Keratinocyte (primary cell): Measurements from ENCODE around the gene RHOBTB3. TPM values are rescaled to one million over a fixed set of nuclear protein-coding genes. Genes with fewer than 3 reads are reported as not detected.
"Not testable (repeated sequence)": the region's sequence is repeated elsewhere in the genome, so short reads cannot be mapped to it uniquely, and the experiment has no call there.

Source experiments
- DNase-seq: peaks from one replicate; pipeline ENCODE4 v3.0.0-alpha.2; 2011; ENCODE audit warnings: low read depth, missing footprints, low spot score
- FAIRE-seq: peaks from 2 replicates; lab custom pipeline; 2011; peaks lifted over from hg19 to GRCh38; lab: Jason Lieb, UNC
- H2AFZ ChIP-seq: 2 replicates; pipeline ENCODE4 v1.6.0; 2012; ENCODE audit warnings: low read length, control low read depth, inconsistent platforms; ENCODE audit not compliant: control insufficient read depth
- H3K27ac ChIP-seq: 2 replicates; pipeline ENCODE4 v1.5.1; 2011; ENCODE audit warnings: low read length; ENCODE audit not compliant: control insufficient read depth, insufficient read depth
- H3K27me3 ChIP-seq: 3 replicates; pipeline ENCODE4 v1.6.0; 2011; ENCODE audit warnings: low read length; ENCODE audit not compliant: control insufficient read depth, insufficient read depth; ENCODE audit errors: extremely low read depth
- H3K36me3 ChIP-seq, 2 experiments: 2 replicates in 1 of 2; 3 replicates in 1 of 2; pipeline ENCODE4 v1.5.1; 2011; ENCODE audit warnings: low read length in 2 of 2, mild to moderate bottlenecking in 1 of 2; ENCODE audit not compliant: control insufficient read depth in 2 of 2, insufficient read depth in 2 of 2; ENCODE audit errors: extremely low read depth in 1 of 2
- H3K4me1 ChIP-seq: 3 replicates; pipeline ENCODE4 v1.5.1; 2011; ENCODE audit warnings: low read length; ENCODE audit not compliant: control insufficient read depth, insufficient read depth; ENCODE audit errors: extremely low read depth
- H3K4me2 ChIP-seq: 3 replicates; pipeline ENCODE4 v1.6.0; 2011; ENCODE audit warnings: low read depth, low read length; ENCODE audit not compliant: control insufficient read depth, insufficient read depth; ENCODE audit errors: extremely low read depth
- H3K4me3 ChIP-seq, 3 experiments: fragments of 200-600 bp in 1 of 3; sonication (generic) in 1 of 3; 2 replicates in 2 of 3; 3 replicates in 1 of 3; pipeline ENCODE4 v1.5.1; 2011 to 2016; ENCODE audit warnings: low read length in 3 of 3, mild to moderate bottlenecking in 3 of 3, control low read depth in 2 of 3, inconsistent platforms in 1 of 3, low read depth in 1 of 3, mixed read lengths in 1 of 3, mixed run types in 1 of 3, moderate library complexity in 1 of 3; ENCODE audit not compliant: control insufficient read depth in 2 of 3, insufficient read depth in 2 of 3; ENCODE audit errors: extremely low read depth in 1 of 3
- H3K79me2 ChIP-seq: 2 replicates; pipeline ENCODE4 v1.6.0; 2012; ENCODE audit warnings: low read length; ENCODE audit not compliant: control insufficient read depth, insufficient read depth
- H3K9ac ChIP-seq: 3 replicates; pipeline ENCODE4 v1.6.0; 2011; ENCODE audit warnings: low read length; ENCODE audit not compliant: control insufficient read depth, insufficient read depth; ENCODE audit errors: extremely low read depth
- H3K9me1 ChIP-seq: 3 replicates; pipeline ENCODE4 v1.6.0; 2011; ENCODE audit warnings: low read length; ENCODE audit not compliant: control insufficient read depth, insufficient read depth; ENCODE audit errors: extremely low read depth
- H3K9me3 ChIP-seq: 2 replicates; pipeline ENCODE4 v1.5.1; 2012; ENCODE audit warnings: low read depth, low read length; ENCODE audit not compliant: control insufficient read depth
- H4K20me1 ChIP-seq: 3 replicates; pipeline ENCODE4 v1.6.0; 2011; ENCODE audit warnings: low read length; ENCODE audit not compliant: control insufficient read depth, insufficient read depth; ENCODE audit errors: extremely low read depth
- EZH2 ChIP-seq: IDR thresholded peaks from one replicate; pipeline ENCODE4 v1.6.1; 2012; ENCODE audit warnings: inconsistent platforms, mild to moderate bottlenecking, low read length, moderate library complexity
- dilution Hi-C: fragments of 300-500 bp; cut with MboI; formaldehyde crosslinking; loops from one replicate; pipeline ENCODE4 v1.7.0; 2020; ENCODE audit warnings: low sequenced_read_pairs; ENCODE audit not compliant: extremely low pct_ligation_motif_present
- polyA plus RNA-seq, 5 experiments: library from polyadenylated mRNA; depleted of rRNA in 3 of 5; stranded (reverse) in 3 of 5; stranded (forward) in 1 of 5; unstranded in 1 of 5; fragments of >200 nt; gene quantifications; 1 replicate in 1 of 5; 2 replicates in 3 of 5; 3 replicates in 1 of 5; pipeline versions ENCODE4 v1.2.1 to v1.2.3, GENCODE V29; 2011 to 2012; ENCODE audit warnings: missing spikeins in 2 of 5, low read depth in 1 of 5, low replicate concordance in 1 of 5
- TF ChIP-seq, protein P1 (sequence below), 3 experiments: IDR thresholded peaks in 1 of 3; conservative IDR thresholded peaks in 1 of 3; optimal IDR thresholded peaks in 1 of 3; 2 replicates in 2 of 3; 3 replicates in 1 of 3; pipeline versions ENCODE3 to v1.5.1; 2011; ENCODE audit warnings: low read length in 3 of 3, mild to moderate bottlenecking in 3 of 3, moderate library complexity in 2 of 3, control low read depth in 1 of 3, inconsistent platforms in 1 of 3; ENCODE audit not compliant: insufficient read depth in 2 of 3; ENCODE audit errors: extremely low read depth in 1 of 3

Gene RHOBTB3
- polyA plus RNA-seq, 1 donor (not counting 4 experiments of a cell fraction or from before 2014, with no cell fraction given), result 4.7 TPM

DNA sequence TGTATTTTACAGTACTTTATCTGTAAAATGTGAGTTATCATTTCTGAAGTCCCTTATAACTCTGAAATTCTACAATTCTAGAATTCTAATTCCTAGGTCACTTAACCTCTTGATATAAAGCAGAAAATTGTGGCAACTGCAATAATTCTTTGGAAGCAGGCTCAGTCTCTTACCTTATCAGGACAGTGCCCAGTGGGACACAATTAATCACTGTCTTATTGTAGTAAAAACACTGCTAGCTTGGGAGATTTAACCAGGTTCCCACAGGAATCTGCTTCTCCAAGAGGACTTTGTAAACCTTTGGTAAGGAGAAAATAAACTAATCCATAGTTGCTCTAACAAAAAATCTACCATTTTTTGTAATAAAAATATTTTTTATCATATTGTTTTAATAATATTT is 30.1 kb upstream of the RHOBTB3 start:
- TF ChIP-seq EZH2, result no peak
- TF ChIP-seq, protein P1, sequence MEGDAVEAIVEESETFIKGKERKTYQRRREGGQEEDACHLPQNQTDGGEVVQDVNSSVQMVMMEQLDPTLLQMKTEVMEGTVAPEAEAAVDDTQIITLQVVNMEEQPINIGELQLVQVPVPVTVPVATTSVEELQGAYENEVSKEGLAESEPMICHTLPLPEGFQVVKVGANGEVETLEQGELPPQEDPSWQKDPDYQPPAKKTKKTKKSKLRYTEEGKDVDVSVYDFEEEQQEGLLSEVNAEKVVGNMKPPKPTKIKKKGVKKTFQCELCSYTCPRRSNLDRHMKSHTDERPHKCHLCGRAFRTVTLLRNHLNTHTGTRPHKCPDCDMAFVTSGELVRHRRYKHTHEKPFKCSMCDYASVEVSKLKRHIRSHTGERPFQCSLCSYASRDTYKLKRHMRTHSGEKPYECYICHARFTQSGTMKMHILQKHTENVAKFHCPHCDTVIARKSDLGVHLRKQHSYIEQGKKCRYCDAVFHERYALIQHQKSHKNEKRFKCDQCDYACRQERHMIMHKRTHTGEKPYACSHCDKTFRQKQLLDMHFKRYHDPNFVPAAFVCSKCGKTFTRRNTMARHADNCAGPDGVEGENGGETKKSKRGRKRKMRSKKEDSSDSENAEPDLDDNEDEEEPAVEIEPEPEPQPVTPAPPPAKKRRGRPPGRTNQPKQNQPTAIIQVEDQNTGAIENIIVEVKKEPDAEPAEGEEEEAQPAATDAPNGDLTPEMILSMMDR (optimal IDR thresholded peaks at IDR 0.05 in 1 of 3, IDR thresholded peaks at IDR 0.05 in 1 of 3, conservative IDR thresholded peaks at IDR 0.05 in 1 of 3; ENCODE audit: extremely low read depth in 1 of 3, insufficient read depth in 2 of 3, low read length in 3 of 3), result no peak
- H3K9me1 ChIP-seq, result no peaks in the 10 kb centered on the region
- no peak overlapping the region for H3K4me3 ChIP-seq
- H3K9ac ChIP-seq, result no peak overlapping the region
- H3K9me3 ChIP-seq, result no peaks in the 10 kb centered on the region
- H3K27ac ChIP-seq, result no peak overlapping the region
- FAIRE-seq, result no peak
- H2AFZ ChIP-seq, result no peak overlapping the region
- no peaks in the 10 kb centered on the region for H3K4me1 ChIP-seq
- H3K4me2 ChIP-seq, result no peak overlapping the region
- H3K79me2 ChIP-seq, result no peaks in the 10 kb centered on the region
- dilution Hi-C loops, result no loop called here
- no peaks in the 10 kb centered on the region for H4K20me1 ChIP-seq
- no peaks in the 10 kb centered on the region for H3K36me3 ChIP-seq
- DNase-seq, result no peak
- peaks cover 18% of the 10 kb centered on the region for H3K27me3 ChIP-seq

DNA sequence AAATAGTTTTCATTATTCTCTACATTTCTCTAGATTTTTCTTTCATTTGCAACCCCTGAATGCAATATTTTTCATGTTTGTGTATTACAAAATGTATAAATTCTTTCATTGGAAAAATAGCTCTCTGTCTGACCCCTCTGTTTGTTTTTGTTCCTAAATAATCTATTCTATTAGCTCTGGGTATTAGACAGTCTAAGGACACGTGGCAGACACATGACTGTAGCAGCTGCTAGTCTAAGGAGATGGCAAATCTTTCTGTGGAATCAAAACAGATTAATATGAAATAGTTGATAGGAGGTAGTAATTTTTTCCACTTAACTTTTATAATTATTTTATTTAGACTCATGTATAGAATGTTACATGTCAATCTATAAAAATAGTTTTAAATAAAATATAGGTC is 27.0 kb upstream of the RHOBTB3 start:
- DNase-seq (no peak), FAIRE-seq (no peak)
- no peaks in the 10 kb centered on the region for H3K79me2 ChIP-seq
- H3K4me2 ChIP-seq, result no peak overlapping the region
- H3K9me1 ChIP-seq, result no peaks in the 10 kb centered on the region
- H3K9ac ChIP-seq, result no peak overlapping the region
- no peaks in the 10 kb centered on the region for H3K4me1 ChIP-seq
- no peak overlapping the region for H3K4me3 ChIP-seq
- no peaks in the 10 kb centered on the region for H4K20me1 ChIP-seq
- no peaks in the 10 kb centered on the region for H3K9me3 ChIP-seq
- H3K36me3 ChIP-seq, result no peaks in the 10 kb centered on the region
- no peak overlapping the region for H3K27ac ChIP-seq
- peaks cover 4% of the 10 kb centered on the region for H3K27me3 ChIP-seq
- TF ChIP-seq, protein P1 (optimal IDR thresholded peaks at IDR 0.05 in 1 of 3, IDR thresholded peaks at IDR 0.05 in 1 of 3, conservative IDR thresholded peaks at IDR 0.05 in 1 of 3; ENCODE audit: extremely low read depth in 1 of 3, insufficient read depth in 2 of 3, low read length in 3 of 3), result no peak
- TF ChIP-seq EZH2, result no peak
- no peak overlapping the region for H2AFZ ChIP-seq
- dilution Hi-C loops, result no loop called here

DNA sequence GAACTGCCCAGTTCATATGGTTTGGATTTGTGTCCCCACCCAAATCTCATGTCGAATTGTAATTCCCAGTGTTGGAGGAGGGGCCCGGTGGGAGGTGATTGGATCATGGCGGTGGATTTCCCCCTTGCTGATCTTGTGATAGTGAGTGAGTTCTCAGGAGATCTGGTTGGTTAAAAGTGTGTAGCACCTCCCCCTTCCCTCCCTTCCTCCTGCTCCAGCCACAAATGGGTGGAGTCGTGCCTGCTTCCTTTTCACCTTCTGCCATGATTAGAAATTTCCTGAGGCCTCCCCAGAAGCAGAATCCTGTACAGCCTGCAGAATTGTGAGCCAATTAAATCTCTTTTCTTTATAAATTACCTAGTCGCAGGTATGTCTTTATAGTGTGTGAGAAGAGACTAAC is 24.9 kb upstream of the RHOBTB3 start:
- H3K9me3 ChIP-seq, H3K27ac ChIP-seq, H3K4me1 ChIP-seq, dilution Hi-C loops, H3K9ac ChIP-seq, H4K20me1 ChIP-seq, DNase-seq, H2AFZ ChIP-seq, H3K36me3 ChIP-seq, H3K9me1 ChIP-seq, FAIRE-seq, H3K4me3 ChIP-seq, H3K79me2 ChIP-seq, H3K4me2 ChIP-seq: not testable (repeated sequence)
- peaks cover 13% of the 10 kb centered on the region for H3K27me3 ChIP-seq
